ENCODE measurements around the gene ENDOV. TPM values are rescaled to one million over a fixed set of nuclear protein-coding genes. Genes with fewer than 3 reads are reported as not detected.

Gene ENDOV
- total RNA-seq, 2 experiments from 2014 or later, result 10.1 to 12.0 TPM

GRCh38 chr17:80474961-80475909, 60.3 kb downstream of the ENDOV start:
- Histone ChIP-seq H3K4me3 (ENCODE audit: low read length) (peak overlapping the region; percentile 20), H3K9me3 (ENCODE audit: control insufficient read depth in 1 of 2, insufficient read depth in 1 of 2, low read length in 2 of 2) (peaks cover 0 to 24% of the 10 kb centered on the region in 2 experiments), H3K4me1 (ENCODE audit: insufficient read depth, low read length) (peaks cover 44% of the 10 kb centered on the region), H3K27me3 (ENCODE audit: control insufficient read depth in 1 of 2, insufficient read depth in 2 of 2, low read length in 2 of 2) (peaks cover 57 to 66% of the 10 kb centered on the region in 2 experiments), H3K36me3 (ENCODE audit: insufficient read depth, low read length) (no peaks in the 10 kb centered on the region), H3K27ac (ENCODE audit: low read depth in 1 of 2, low read length in 2 of 2) (no peak overlapping the region)
- ChIA-PET POLR2A (interaction anchor here (0.6 to 2.2 kb wide), 2 partner anchors 21 to 494 kb away, joined by 3 to 15 read pairs; no protein-coding TSS in a partner anchor), CTCF (no interaction called here)
- ATAC-seq (ENCODE audit: poor library complexity), result peak; percentile 30
- Mint-ChIP-seq H3K27ac (no peak overlapping the region), H3K4me1 (ENCODE audit: low read depth) (peaks cover 15% of the 10 kb centered on the region), H3K4me3 (peak overlapping the region; percentile 86), H3K36me3 (ENCODE audit: low read depth) (no peaks in the 10 kb centered on the region), H3K9me3 (no peaks in the 10 kb centered on the region), H3K27me3 (peaks cover 60% of the 10 kb centered on the region)
- DNase-seq, result peak in 2 of 14 experiments; percentile 31 to 34
- intact Hi-C loops (cut with DNase I, micrococcal nuclease), result loop anchor here in 1 of 2 experiments (2.0 to 5.0 kb wide), 2 partner anchors 420 to 497 kb away; no protein-coding TSS in a partner anchor
- no peak for TF ChIP-seq CTCF (IDR thresholded peaks at IDR 0.05)

- H3K27me3 Mint-ChIP-seq, result peaks cover 59% of the 10 kb centered on the region
- ChIA-PET POLR2A (interaction anchor here (0.6 to 2.2 kb wide), 3 partner anchors 22 to 494 kb away, joined by 3 to 15 read pairs (median 4); no protein-coding TSS in a partner anchor), CTCF (interaction anchor here (1.6 kb wide), 1 partner anchor 49 kb away, joined by 4 read pairs; no protein-coding TSS in a partner anchor)
- H3K4me1 Mint-ChIP-seq (ENCODE audit: low read depth), result peaks cover 15% of the 10 kb centered on the region
- Histone ChIP-seq H3K27me3 (ENCODE audit: control insufficient read depth in 1 of 2, insufficient read depth in 2 of 2, low read length in 2 of 2) (peaks cover 67 to 73% of the 10 kb centered on the region in 2 experiments), H3K36me3 (ENCODE audit: insufficient read depth, low read length) (no peaks in the 10 kb centered on the region), H3K27ac (ENCODE audit: low read depth in 1 of 2, low read length in 2 of 2) (no peak within 1 kb of the TSS), H3K9me3 (ENCODE audit: control insufficient read depth in 1 of 2, insufficient read depth in 1 of 2, low read length in 2 of 2) (peaks cover 0 to 24% of the 10 kb centered on the region in 2 experiments), H3K4me3 (ENCODE audit: low read length) (peak within 1 kb of the TSS; percentile 41), H3K4me1 (ENCODE audit: insufficient read depth, low read length) (peaks cover 44% of the 10 kb centered on the region)
- no peak for TF ChIP-seq CTCF (IDR thresholded peaks at IDR 0.05)
- DNase-seq (peak in 3 of 14 experiments; percentile 25 to 49 (median 48)), ATAC-seq (ENCODE audit: poor library complexity) (no peak)
- no peaks in the 10 kb centered on the region for H3K36me3 Mint-ChIP-seq (ENCODE audit: low read depth)
- peak within 1 kb of the TSS; percentile 86 for H3K4me3 Mint-ChIP-seq
- intact Hi-C loops (cut with DNase I, micrococcal nuclease), result loop anchor here in 1 of 2 experiments (2.0 to 5.0 kb wide), 2 partner anchors 419 to 496 kb away; no protein-coding TSS in a partner anchor
- H3K27ac Mint-ChIP-seq, result no peak within 1 kb of the TSS
- no peaks in the 10 kb centered on the region for H3K9me3 Mint-ChIP-seq
Observed at GRCh38 chr17:80475910-80476876, 61.2 kb downstream of the ENDOV start, which contains the start of gene NPTX1. TSS of gene NPTX1 (minus strand) at chr17:80476607. CDS start at chr17:80476446, 161 bp downstream.

Data from CD4-positive, alpha-beta T cell (primary cell).